GM12878 (cell line): ENCODE data around the gene GANC. TPM values are rescaled to one million over a fixed set of nuclear protein-coding genes. Genes with fewer than 3 reads are reported as not detected.

ENCODE experiments used
- ATAC-seq: fragments of 200-7000 bp; cut with Tn5 transposase; 3 replicates; pipeline ENCODE4 v1.9.1; 2020; ENCODE audit warnings: mild to moderate bottlenecking, moderate library complexity
- BruUV-seq: library from RNA; stranded (reverse); fragments of 400-500 nt; replicated peaks from 2 replicates; lab custom pipeline; 2021; lab: Mats Ljungman, UMichigan
- CTCF ChIA-PET: fragments of 300-600 bp; sonication (Branson Sonifier 250); formaldehyde crosslinking; extraction: SDS; loops from one replicate; lab custom pipeline; 2021; ENCODE audit warnings: inconsistent platforms; lab: Yijun Ruan, JAX
- POLR2A ChIA-PET: fragments of 350-600 bp; formaldehyde crosslinking; extraction: SDS; loops from one replicate; lab custom pipeline; 2021; ENCODE audit warnings: inconsistent platforms; lab: Charles Lee
- RAD21 ChIA-PET: fragments of 300-600 bp; sonication (Branson Sonifier 250); formaldehyde crosslinking; loops from one replicate; lab custom pipeline; 2023; ENCODE audit warnings: antibody characterized with exemption; ENCODE audit not compliant: unreplicated experiment; lab: Charles Lee
- SMC1A ChIA-PET: fragments of 300-600 bp; sonication (Branson Sonifier 250); formaldehyde crosslinking; loops from one replicate; lab custom pipeline; 2023; ENCODE audit not compliant: unreplicated experiment, uncharacterized antibody; lab: Charles Lee
- DNase-seq: peaks from one replicate; pipeline ENCODE4 v3.0.0-alpha.2; 2011; ENCODE audit warnings: low read depth, low spot score
- FAIRE-seq: peaks from 3 replicates; lab custom pipeline; 2011; peaks lifted over from hg19 to GRCh38; lab: Jason Lieb, UNC
- H2AFZ ChIP-seq: 2 replicates; pipeline ENCODE4 v1.6.0; 2011; ENCODE audit warnings: low read depth, low read length, control low read depth; ENCODE audit not compliant: control insufficient read depth
- H3K27ac ChIP-seq: 2 replicates; pipeline ENCODE4 v1.5.1; 2011; ENCODE audit warnings: control low read depth; ENCODE audit not compliant: control insufficient read depth, insufficient read depth
- H3K27me3 ChIP-seq, 2 experiments: replicated peaks in 1 of 2; 2 replicates each; pipeline versions ENCODE4 v1.6.0 to v1.6.1; 2011; ENCODE audit warnings: low read length in 1 of 2; ENCODE audit not compliant: control insufficient read depth in 2 of 2, insufficient read depth in 2 of 2
- H3K36me3 ChIP-seq, 2 experiments: 2 replicates each; pipeline ENCODE4 v1.5.1; 2011; ENCODE audit warnings: low read length in 1 of 2; ENCODE audit not compliant: control insufficient read depth in 2 of 2, insufficient read depth in 2 of 2
- H3K4me1 ChIP-seq: 2 replicates; pipeline ENCODE4 v1.6.1; 2011; ENCODE audit warnings: mild to moderate bottlenecking, low read length, moderate library complexity, mixed read lengths; ENCODE audit not compliant: control insufficient read depth, insufficient read depth
- H3K4me2 ChIP-seq: 2 replicates; pipeline ENCODE4 v1.6.0; 2011; ENCODE audit warnings: control low read depth; ENCODE audit not compliant: control insufficient read depth, insufficient read depth
- H3K4me3 ChIP-seq: fragments of 200-600 bp; sonication (generic); 2 replicates; pipeline ENCODE4 v1.5.1; 2016
- H3K79me2 ChIP-seq: 2 replicates; pipeline ENCODE4 v1.6.0; 2011; ENCODE audit warnings: low read length; ENCODE audit not compliant: control insufficient read depth, insufficient read depth
- H3K9ac ChIP-seq: 2 replicates; pipeline ENCODE4 v1.8.0; 2011; ENCODE audit warnings: low read length, control low read depth, mixed read lengths; ENCODE audit not compliant: control insufficient read depth, insufficient read depth
- H3K9me3 ChIP-seq: replicated peaks from 3 replicates; pipeline ENCODE4 v1.5.1; 2011; ENCODE audit warnings: mild to moderate bottlenecking, low read length; ENCODE audit not compliant: control insufficient read depth, insufficient read depth
- H4K20me1 ChIP-seq: 2 replicates; pipeline ENCODE4 v1.6.0; 2011; ENCODE audit not compliant: control insufficient read depth, insufficient read depth
- CBFB ChIP-seq: IDR thresholded peaks from 2 replicates; pipeline ENCODE4 v1.6.1; 2016; ENCODE audit warnings: antibody characterized with exemption, low read depth
- CREM ChIP-seq: IDR thresholded peaks from 2 replicates; pipeline ENCODE4 v1.6.1; 2014; ENCODE audit warnings: antibody characterized with exemption, low read depth
- ETV6 ChIP-seq, 2 experiments: fragments of 450-650 bp in 1 of 2; IDR thresholded peaks in 1 of 2; conservative IDR thresholded peaks in 1 of 2; 2 replicates each; pipeline ENCODE4 v1.6.1; 2014; ENCODE audit warnings: antibody characterized with exemption in 1 of 2, borderline replicate concordance in 1 of 2, low read depth in 1 of 2, mild to moderate bottlenecking in 1 of 2, moderate library complexity in 1 of 2
- HDGF ChIP-seq: fragments of 450-650 bp; IDR thresholded peaks from 2 replicates; pipeline ENCODE4 v1.6.1; 2016; ENCODE audit warnings: antibody characterized with exemption
- NRF1 ChIP-seq: conservative IDR thresholded peaks from 2 replicates; pipeline ENCODE4 v1.6.1; 2011; ENCODE audit warnings: mild to moderate bottlenecking, low read depth, low read length, improper control_type of control experiment
- PAX5 ChIP-seq: IDR thresholded peaks from 2 replicates; pipeline ENCODE4 v1.6.1; 2011; ENCODE audit warnings: low read depth, low read length, borderline replicate concordance
- ZNF217 ChIP-seq: fragments of 450-650 bp; IDR thresholded peaks from 2 replicates; pipeline ENCODE4 v1.6.1; 2017; ENCODE audit warnings: antibody characterized with exemption, mild to moderate bottlenecking
- ZSCAN29 ChIP-seq: fragments of 450-650 bp; IDR thresholded peaks from 2 replicates; pipeline ENCODE4 v1.6.1; 2017; ENCODE audit warnings: mild to moderate bottlenecking, moderate library complexity
- WGBS: methylation state at CpG from one replicate; pipeline ENCODE4 v1.1.6; 2016; ENCODE audit warnings: low lambda C conversion rate; ENCODE audit not compliant: insufficient replicate concordance, insufficient coverage; ENCODE audit errors: missing lambda C conversion rate; 5-methylcytosine and 5-hydroxymethylcytosine counted together
- in situ Hi-C: fragments of 300-500 bp; cut with MboI; formaldehyde crosslinking; loops from 9 replicates; pipeline ENCODE4 v1.14.3; 2018; ENCODE audit warnings: mixed read lengths
- intact Hi-C: fragments of 100-400 bp; cut with micrococcal nuclease; formaldehyde crosslinking; loops from one replicate; pipeline ENCODE4 v1.14.2; 2022; ENCODE audit not compliant: unreplicated experiment
- polyA plus RNA-seq, 11 experiments: library from polyadenylated mRNA; depleted of rRNA in 4 of 11; unstranded in 6 of 11; stranded (reverse) in 5 of 11; fragments of >200 nt; fragmentation: Nextera tagmentation in 4 of 11; fragmentation: Illumina TruSeq in 1 of 11; extraction: Ambion mirVana in 4 of 11; extraction: Trizol in 1 of 11; gene quantifications; 1 replicate in 1 of 11; 2 replicates in 10 of 11; pipeline versions ENCODE4 v1.2.1 to v1.2.3, GENCODE V29; 2011 to 2016; ENCODE audit warnings: inconsistent platforms in 2 of 11, missing spikeins in 2 of 11, low read depth in 1 of 11
- total RNA-seq, 4 experiments: library from RNA; depleted of rRNA in 3 of 4; stranded (reverse); fragments of >200 nt in 3 of 4; fragmentation: Illumina TruSeq in 1 of 4; extraction: Trizol in 1 of 4; gene quantifications; 2 replicates each; pipeline versions ENCODE4 v1.2.1 to v1.2.3, GENCODE V29; 2013 to 2021
- TF ChIP-seq, protein P1 (sequence below): fragments of 450-650 bp; IDR thresholded peaks from 2 replicates; pipeline ENCODE4 v1.6.1; 2017; ENCODE audit warnings: antibody characterized with exemption, mild to moderate bottlenecking, moderate library complexity
- TF ChIP-seq, protein P2 (sequence below): IDR thresholded peaks from 2 replicates; pipeline ENCODE4 v1.6.1; 2011; ENCODE audit warnings: low read depth, mild to moderate bottlenecking, low read length, moderate library complexity, borderline replicate concordance; ENCODE audit errors: extremely low read depth
- TF ChIP-seq, protein P3 (sequence below): IDR thresholded peaks from 2 replicates; pipeline ENCODE4 v1.6.1; 2011; ENCODE audit warnings: mild to moderate bottlenecking, low read depth, low read length, moderate library complexity; ENCODE audit not compliant: insufficient replicate concordance
- TF ChIP-seq, protein P4 (sequence below): IDR thresholded peaks from 2 replicates; pipeline ENCODE4 v1.6.1; 2012; ENCODE audit warnings: mild to moderate bottlenecking, low read depth, low read length

The GANC gene
- total and polyA plus RNA-seq, 10 of the 15 experiments (the other 5 are each of a cell fraction or from before 2014, with no cell fraction given), result 11.3 to 35.3 (median 23.0) TPM

DNA sequence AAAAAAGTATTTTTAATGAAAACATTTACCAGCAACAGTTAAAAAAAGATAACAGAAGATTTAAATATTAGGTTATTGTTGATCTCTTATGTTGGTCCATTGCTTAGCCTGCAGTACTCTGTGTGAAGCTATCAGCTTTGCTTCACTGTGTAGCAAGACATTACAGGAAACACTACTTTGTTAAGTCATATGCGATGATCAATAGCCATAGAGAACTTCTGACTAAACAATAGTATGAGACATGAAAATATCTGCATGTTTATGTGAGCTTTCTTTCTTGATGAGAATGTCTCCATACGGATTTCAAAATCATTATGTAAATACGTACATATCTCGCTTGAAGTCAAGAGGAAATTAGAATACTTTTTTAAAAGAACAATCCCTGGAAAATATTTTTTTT is 59.3 kb downstream of the GANC start:
- H3K4me2 ChIP-seq, result no peak overlapping the region
- intact Hi-C loops, result no loop called here
- in situ Hi-C loops, result no loop called here
- RAD21 ChIA-PET, result no interaction called here
- H3K27ac ChIP-seq, result no peak overlapping the region
- no peak overlapping the region for H3K4me3 ChIP-seq
- H3K9me3 ChIP-seq, result no peaks in the 10 kb centered on the region; the same call in 2 of the 3 replicates
- H3K4me1 ChIP-seq, result no peaks in the 10 kb centered on the region
- no peaks in the 10 kb centered on the region for H4K20me1 ChIP-seq
- SMC1A ChIA-PET, result no interaction called here
- H3K36me3 ChIP-seq, result peaks cover 0 to 6% of the 10 kb centered on the region in 2 experiments; a peak in 1 of 4 replicates
- H3K27me3 ChIP-seq, result no peaks in the 10 kb centered on the region
- H3K79me2 ChIP-seq, result no peaks in the 10 kb centered on the region
- CTCF ChIA-PET, result no interaction called here
- 98% methylated on average over 4 of the region's 4 CpGs for WGBS
- no peak for ATAC-seq
- FAIRE-seq, result no peak
- DNase-seq, result no peak
- no peak overlapping the region for H3K9ac ChIP-seq
- POLR2A ChIA-PET, result no interaction called here
- H2AFZ ChIP-seq, result no peak overlapping the region
- BruUV-seq, result no TSS peak
- no peak for TF ChIP-seq CREM
- TF ChIP-seq, protein P1, sequence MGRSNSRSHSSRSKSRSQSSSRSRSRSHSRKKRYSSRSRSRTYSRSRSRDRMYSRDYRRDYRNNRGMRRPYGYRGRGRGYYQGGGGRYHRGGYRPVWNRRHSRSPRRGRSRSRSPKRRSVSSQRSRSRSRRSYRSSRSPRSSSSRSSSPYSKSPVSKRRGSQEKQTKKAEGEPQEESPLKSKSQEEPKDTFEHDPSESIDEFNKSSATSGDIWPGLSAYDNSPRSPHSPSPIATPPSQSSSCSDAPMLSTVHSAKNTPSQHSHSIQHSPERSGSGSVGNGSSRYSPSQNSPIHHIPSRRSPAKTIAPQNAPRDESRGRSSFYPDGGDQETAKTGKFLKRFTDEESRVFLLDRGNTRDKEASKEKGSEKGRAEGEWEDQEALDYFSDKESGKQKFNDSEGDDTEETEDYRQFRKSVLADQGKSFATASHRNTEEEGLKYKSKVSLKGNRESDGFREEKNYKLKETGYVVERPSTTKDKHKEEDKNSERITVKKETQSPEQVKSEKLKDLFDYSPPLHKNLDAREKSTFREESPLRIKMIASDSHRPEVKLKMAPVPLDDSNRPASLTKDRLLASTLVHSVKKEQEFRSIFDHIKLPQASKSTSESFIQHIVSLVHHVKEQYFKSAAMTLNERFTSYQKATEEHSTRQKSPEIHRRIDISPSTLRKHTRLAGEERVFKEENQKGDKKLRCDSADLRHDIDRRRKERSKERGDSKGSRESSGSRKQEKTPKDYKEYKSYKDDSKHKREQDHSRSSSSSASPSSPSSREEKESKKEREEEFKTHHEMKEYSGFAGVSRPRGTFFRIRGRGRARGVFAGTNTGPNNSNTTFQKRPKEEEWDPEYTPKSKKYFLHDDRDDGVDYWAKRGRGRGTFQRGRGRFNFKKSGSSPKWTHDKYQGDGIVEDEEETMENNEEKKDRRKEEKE, result no peak
- no peak for TF ChIP-seq CBFB
- TF ChIP-seq ZNF217, result no peak
- no peak for TF ChIP-seq PAX5
- TF ChIP-seq NRF1, result no peak
- TF ChIP-seq, protein P2, sequence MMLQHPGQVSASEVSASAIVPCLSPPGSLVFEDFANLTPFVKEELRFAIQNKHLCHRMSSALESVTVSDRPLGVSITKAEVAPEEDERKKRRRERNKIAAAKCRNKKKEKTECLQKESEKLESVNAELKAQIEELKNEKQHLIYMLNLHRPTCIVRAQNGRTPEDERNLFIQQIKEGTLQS, result no peak
- no peak for TF ChIP-seq ZSCAN29
- TF ChIP-seq, protein P3, sequence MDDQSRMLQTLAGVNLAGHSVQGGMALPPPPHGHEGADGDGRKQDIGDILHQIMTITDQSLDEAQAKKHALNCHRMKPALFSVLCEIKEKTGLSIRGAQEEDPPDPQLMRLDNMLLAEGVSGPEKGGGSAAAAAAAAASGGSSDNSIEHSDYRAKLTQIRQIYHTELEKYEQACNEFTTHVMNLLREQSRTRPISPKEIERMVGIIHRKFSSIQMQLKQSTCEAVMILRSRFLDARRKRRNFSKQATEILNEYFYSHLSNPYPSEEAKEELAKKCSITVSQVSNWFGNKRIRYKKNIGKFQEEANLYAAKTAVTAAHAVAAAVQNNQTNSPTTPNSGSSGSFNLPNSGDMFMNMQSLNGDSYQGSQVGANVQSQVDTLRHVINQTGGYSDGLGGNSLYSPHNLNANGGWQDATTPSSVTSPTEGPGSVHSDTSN, result no peak
- TF ChIP-seq, protein P4, sequence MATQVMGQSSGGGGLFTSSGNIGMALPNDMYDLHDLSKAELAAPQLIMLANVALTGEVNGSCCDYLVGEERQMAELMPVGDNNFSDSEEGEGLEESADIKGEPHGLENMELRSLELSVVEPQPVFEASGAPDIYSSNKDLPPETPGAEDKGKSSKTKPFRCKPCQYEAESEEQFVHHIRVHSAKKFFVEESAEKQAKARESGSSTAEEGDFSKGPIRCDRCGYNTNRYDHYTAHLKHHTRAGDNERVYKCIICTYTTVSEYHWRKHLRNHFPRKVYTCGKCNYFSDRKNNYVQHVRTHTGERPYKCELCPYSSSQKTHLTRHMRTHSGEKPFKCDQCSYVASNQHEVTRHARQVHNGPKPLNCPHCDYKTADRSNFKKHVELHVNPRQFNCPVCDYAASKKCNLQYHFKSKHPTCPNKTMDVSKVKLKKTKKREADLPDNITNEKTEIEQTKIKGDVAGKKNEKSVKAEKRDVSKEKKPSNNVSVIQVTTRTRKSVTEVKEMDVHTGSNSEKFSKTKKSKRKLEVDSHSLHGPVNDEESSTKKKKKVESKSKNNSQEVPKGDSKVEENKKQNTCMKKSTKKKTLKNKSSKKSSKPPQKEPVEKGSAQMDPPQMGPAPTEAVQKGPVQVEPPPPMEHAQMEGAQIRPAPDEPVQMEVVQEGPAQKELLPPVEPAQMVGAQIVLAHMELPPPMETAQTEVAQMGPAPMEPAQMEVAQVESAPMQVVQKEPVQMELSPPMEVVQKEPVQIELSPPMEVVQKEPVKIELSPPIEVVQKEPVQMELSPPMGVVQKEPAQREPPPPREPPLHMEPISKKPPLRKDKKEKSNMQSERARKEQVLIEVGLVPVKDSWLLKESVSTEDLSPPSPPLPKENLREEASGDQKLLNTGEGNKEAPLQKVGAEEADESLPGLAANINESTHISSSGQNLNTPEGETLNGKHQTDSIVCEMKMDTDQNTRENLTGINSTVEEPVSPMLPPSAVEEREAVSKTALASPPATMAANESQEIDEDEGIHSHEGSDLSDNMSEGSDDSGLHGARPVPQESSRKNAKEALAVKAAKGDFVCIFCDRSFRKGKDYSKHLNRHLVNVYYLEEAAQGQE, result no peak
- no peak for TF ChIP-seq HDGF
- TF ChIP-seq ETV6 (conservative IDR thresholded peaks at IDR 0.05 in 1 of 2, IDR thresholded peaks at IDR 0.05 in 1 of 2; ENCODE audit: borderline replicate concordance in 1 of 2, low read depth in 1 of 2), result no peak
